HG03469 (cell line): ENCODE measurements around the gene HCK.
A peak's percentile ranks its signal among the peaks of the same experiment; 100 is the strongest.
"Not testable (repeated sequence)": the region's sequence is repeated elsewhere in the genome, so short reads cannot be mapped to it uniquely, and the experiment has no call there.

Experiments used
- ATAC-seq: cut with Tn5 transposase; IDR thresholded peaks from one replicate; pipeline ENCODE4 v1.9.1; 2021; ENCODE audit warnings: mild to moderate bottlenecking, moderate library complexity, moderate number of reproducible peaks; ENCODE audit not compliant: unreplicated experiment

HCK gene

GRCh38 chr20:32028647-32029372, 23.2 kb upstream of the HCK start:
- ATAC-seq = no peak

DNA sequence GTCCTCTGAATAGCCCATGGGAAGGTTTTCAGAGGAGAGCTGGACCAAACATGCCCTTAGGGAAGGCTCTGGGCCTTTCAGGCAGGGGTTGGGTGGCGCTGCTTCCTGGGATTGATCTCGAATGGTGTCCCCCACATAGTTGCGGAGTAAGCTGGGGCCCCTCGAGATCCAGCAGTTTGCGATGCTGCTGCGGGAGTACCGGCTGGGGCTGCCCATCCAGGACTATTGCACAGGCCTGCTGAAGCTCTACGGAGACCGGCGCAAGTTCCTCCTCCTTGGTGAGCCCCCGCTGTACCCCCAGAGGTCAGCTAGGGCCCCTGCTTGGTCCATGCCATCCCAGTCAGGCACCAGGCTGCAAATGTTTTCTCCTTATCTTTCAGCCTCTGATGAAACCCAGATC, 22.5 kb upstream of the HCK start:
- ATAC-seq = no peak

DNA sequence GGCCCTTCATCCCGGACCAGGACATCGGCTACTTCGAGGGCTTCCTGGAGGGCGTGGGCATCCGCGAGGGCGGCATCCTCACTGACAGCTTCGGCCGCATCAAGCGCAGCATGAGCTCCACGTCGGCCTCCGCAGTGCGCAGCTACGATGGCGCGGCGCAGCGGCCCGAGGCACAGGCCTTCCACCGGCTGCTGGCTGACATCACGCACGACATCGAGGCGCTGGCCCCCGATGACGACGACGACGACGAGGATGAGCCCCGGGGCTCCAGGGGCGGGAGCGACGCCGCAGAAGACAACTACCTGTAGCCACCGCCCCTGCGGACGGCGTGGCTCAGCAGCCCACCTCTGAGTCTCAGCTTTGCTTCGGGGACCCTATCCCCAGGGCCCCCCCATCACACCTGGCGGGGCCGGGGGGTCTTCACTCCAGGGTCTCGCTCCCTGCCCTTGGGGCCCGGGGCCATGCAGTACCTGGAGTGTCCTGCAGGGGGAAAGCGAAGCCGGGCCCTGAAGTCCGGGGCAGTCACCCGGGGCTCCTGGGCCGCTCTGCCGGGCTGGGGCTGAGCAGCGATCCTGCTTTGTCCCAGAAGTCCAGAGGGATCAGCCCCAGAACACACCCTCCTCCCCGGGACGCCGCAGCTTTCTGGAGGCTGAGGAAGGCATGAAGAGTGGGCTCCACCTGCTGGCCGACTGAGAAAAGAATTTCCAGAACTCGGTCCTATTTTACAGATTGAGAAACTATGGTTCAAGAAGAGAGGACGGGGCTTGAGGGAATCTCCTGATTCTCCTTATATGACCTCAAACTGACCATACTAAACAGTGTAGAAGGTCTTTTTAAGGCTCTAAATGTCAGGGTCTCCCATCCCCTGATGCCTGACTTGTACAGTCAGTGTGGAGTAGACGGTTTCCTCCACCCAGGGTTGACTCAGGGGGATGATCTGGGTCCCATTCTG, 20.8 kb upstream of the HCK start:
- ATAC-seq = no peak

DNA sequence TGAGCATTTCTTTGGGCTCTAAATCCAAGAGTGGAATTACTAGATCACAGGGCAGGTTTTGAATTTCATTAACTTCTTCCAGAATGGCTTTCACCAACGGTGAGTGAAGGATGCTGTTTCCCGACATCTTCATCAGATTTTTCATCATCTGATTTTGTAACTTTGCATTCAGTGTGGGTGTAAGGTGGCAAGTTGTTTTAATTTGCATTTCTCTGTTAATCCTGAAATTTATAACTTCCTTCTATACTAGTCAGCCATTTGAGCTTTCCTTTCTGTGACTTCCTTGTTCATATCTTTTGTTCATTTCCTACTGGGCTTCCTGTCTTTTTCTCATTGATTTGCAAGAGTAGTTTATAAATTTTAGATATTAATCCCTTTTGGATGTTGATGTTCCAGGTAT, 18.7 kb upstream of the HCK start:
- no peak for ATAC-seq

GRCh38 chr20:32033721-32034120, 18.3 kb upstream of the HCK start:
- ATAC-seq = not testable (repeated sequence)

DNA sequence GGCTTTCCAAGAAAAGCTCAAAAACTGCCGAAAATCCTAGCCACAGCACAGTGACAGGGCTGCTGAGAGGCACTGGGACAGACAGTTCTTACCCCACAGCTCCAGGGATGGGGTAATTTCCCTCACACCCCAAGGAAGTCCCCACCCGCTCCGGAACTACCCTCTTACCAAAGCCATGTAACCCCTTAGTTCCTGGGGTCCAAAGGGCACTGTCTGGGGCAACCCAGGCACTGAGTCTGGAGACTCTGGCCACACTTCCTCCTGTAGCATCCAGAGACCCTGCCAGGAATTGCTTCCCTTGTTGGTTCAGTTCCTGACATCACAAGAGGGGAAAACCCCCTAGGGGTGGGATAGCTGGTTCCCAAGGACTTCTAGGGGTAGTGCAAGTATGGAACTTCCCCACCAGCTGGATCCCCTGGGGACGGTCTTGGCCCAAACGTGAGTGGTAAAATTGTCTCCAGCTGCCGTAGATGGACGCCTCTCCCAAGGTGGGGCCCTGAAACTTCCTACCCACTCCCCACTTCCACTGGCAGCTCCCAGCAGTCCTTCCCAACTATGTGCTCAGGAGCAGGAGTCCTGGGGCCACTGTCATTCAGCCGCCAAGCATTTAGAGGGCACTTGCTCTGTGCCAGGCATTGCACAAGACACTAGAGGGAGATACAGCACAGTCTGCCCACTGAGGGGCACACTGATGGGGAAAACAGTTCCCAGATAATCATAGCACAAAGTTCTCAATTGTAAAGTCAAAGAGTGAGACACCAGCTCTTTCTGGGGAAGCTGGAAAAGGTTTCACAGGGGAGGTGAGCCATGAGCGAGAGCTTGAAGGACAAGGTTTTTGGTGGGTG, 17.2 kb upstream of the HCK start:
- ATAC-seq = no peak

GRCh38 chr20:32035426-32035779, 16.6 kb upstream of the HCK start:
- no peak for ATAC-seq

GRCh38 chr20:32036252-32036651, 15.8 kb upstream of the HCK start:
- no peak for ATAC-seq

DNA sequence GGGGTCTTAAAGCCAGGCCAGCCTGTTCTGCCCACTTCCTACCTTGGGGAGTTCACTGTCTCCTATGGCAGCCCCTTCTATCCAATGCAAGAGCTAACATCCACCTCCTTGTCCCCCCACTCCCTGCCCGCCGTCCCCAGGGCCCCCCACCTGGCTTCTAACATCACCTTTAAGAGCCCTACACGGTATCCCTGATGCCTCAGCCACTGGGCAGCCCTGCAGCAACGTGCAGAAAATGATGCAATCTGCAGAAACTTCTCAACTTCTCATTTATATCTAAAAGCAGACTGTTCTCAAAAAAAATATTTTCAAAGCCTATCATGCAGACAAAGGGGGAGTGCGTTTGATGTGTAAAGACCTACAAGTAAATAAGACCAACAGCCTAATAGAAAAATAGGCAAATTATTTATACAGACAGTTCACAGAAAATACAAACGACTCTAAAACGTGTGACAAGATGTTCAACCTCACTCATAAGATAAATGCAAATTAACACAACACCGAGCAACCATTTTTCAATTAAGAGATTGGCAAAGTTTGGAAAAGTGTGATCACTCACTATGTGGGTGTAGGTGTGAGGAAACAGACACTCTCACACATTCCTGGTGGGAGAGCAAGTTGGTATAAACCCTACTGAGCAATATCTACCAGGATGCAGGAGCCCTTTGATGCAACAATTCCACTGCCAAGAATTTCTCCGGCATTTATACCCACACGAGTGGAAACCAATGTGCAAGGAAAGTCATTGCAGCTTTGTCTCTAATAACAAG, 15.1 kb upstream of the HCK start:
- no peak for ATAC-seq

- ATAC-seq = no peak
Observed at GRCh38 chr20:32037929-32038328, 14.1 kb upstream of the HCK start.

- ATAC-seq = peak; percentile 40
Observed at GRCh38 chr20:32040142-32040953, 11.7 kb upstream of the HCK start.

GRCh38 chr20:32045999-32046398, 6.0 kb upstream of the HCK start:
- no peak for ATAC-seq

- no peak for ATAC-seq
Observed at GRCh38 chr20:32050324-32050841, 1.7 kb upstream of the HCK start.

- no peak for ATAC-seq
Observed at GRCh38 chr20:32050851-32051556, 1.0 kb upstream of the HCK start.

DNA sequence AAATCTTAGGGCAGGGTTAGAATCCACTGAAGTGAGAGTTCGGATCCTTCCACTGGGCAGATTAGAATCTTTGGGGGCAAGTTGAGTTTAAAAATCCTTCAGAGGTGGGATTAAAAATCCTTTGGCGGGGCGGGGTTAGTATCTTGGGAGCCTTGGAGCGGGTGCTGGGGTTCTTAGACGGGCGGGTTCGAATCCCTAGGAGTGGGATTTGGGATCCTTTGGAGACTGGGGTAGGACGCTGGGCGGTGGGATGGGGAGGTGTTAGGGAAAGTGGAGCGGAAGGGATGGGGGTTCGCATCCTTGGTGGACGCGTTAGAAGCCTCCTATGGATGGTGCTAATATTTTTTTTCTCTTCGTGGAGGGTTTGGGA, 337 bp upstream of the HCK start:
- no peak for ATAC-seq

DNA sequence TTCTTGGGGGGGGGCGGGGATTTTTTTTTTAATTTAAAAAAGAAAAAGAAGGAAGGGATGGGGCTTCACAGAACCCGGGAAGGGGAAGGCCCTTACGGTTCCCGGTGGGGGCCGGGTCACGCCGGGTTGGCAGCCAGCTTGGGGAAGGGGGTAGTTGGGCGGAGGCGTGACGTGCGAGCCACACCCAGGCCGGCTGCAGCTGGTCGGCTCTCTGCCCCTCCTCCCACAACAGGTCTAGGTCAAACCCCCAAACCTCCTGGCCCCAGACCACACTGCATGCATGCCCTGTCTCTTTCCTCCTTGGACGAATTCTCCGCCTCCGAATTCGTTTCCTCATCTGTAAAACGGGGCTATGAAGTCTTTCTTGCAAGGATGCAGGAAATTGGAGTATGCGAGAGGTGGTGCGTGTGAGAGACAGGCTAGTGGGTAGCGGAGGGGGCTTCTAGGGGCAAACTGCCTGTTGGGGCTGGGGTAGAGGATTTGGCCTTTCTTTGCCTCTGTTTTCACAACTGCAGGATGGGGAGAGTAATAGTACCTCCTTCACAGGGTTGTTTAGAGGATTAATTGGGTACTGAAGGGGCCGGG, 828 bp downstream of the HCK start:
- no peak for ATAC-seq

GRCh38 chr20:32053648-32054047, 1.6 kb downstream of the HCK start:
- ATAC-seq = no peak

- ATAC-seq = no peak
Observed at GRCh38 chr20:32056708-32057483, 4.9 kb downstream of the HCK start.
